ENCODE results near the gene UVRAG.

GRCh38 chr11:76184551-76184993 lies 369.6 kb downstream of the UVRAG start:
- TF ChIP-seq CTCF (IDR thresholded peaks at IDR 0.05), result no peak
- TF ChIP-seq POLR2A (IDR thresholded peaks at IDR 0.05), result no peak

Measured in lower leg skin (tissue), 3 donors.